ENCODE measurements around the gene CBLN3. TPM values are rescaled to one million over a fixed set of nuclear protein-coding genes. Genes with fewer than 3 reads are reported as not detected.

Gene CBLN3
- total RNA-seq, 1 donor from 2014 or later: not detected

GRCh38 chr14:24428628-24429394, 657 bp downstream of the CBLN3 start:
- Histone ChIP-seq H3K36me3 (no peaks in the 10 kb centered on the region), H3K27ac (no peak overlapping the region), H3K4me1 (no peaks in the 10 kb centered on the region), H3F3A (ENCODE audit: low read depth) (peaks cover 17% of the 10 kb centered on the region), H3K27me3 (peaks cover 38% of the 10 kb centered on the region), H3K4me2 (peak overlapping the region; percentile 89), H3K4me3 (no peak overlapping the region), H2AFZ (replicated peaks) (peak overlapping the region; percentile 60), H4K20me1 (ENCODE audit: low read depth) (peaks cover 22% of the 10 kb centered on the region), H3K79me2 (ENCODE audit: low read depth) (peaks cover 4% of the 10 kb centered on the region), H3K9me3 (ENCODE audit: low read depth) (no peaks in the 10 kb centered on the region), H3K9ac (no peak overlapping the region)
- peaks cover 8% of the 10 kb centered on the region for H3K27me3 Mint-ChIP-seq (ENCODE audit: insufficient read depth, low read depth)
- TF ChIP-seq CTCF (IDR thresholded peaks at IDR 0.05) (no peak), EZH2phosphoT487 (IDR thresholded peaks at IDR 0.05) (no peak), EZH2 (IDR thresholded peaks at IDR 0.05) (no peak)
- peak overlapping the region; percentile 87 for H3K4me3 Mint-ChIP-seq
- no peak for DNase-seq (ENCODE audit: low spot score)
- no peaks in the 10 kb centered on the region for H3K9me3 Mint-ChIP-seq
- peak overlapping the region; percentile 88 for H3K27ac Mint-ChIP-seq
- peaks cover 17% of the 10 kb centered on the region for H3K4me1 Mint-ChIP-seq
- H3K36me3 Mint-ChIP-seq: peaks cover 3% of the 10 kb centered on the region

- Histone ChIP-seq H3K9me3 (ENCODE audit: low read depth) (no peaks in the 10 kb centered on the region), H3K9ac (no peak overlapping the region), H3K27me3 (peaks cover 48% of the 10 kb centered on the region), H3K4me3 (no peak overlapping the region), H4K20me1 (ENCODE audit: low read depth) (peaks cover 22% of the 10 kb centered on the region), H3K27ac (no peak overlapping the region), H2AFZ (replicated peaks) (no peak overlapping the region), H3K4me2 (no peak overlapping the region), H3F3A (ENCODE audit: low read depth) (peaks cover 17% of the 10 kb centered on the region), H3K79me2 (ENCODE audit: low read depth) (peaks cover 4% of the 10 kb centered on the region), H3K4me1 (no peaks in the 10 kb centered on the region), H3K36me3 (no peaks in the 10 kb centered on the region)
- H3K36me3 Mint-ChIP-seq: peaks cover under 1% of the 10 kb centered on the region
- peak overlapping the region; percentile 25 for H3K4me3 Mint-ChIP-seq
- no peak for TF ChIP-seq EZH2phosphoT487 (IDR thresholded peaks at IDR 0.05)
- TF ChIP-seq EZH2 (IDR thresholded peaks at IDR 0.05): no peak
- TF ChIP-seq CTCF (IDR thresholded peaks at IDR 0.05): no peak
- H3K9me3 Mint-ChIP-seq: no peaks in the 10 kb centered on the region
- peaks cover 17% of the 10 kb centered on the region for H3K4me1 Mint-ChIP-seq
- H3K27me3 Mint-ChIP-seq (ENCODE audit: insufficient read depth, low read depth): peaks cover 8% of the 10 kb centered on the region
- H3K27ac Mint-ChIP-seq: no peak overlapping the region
- no peak for DNase-seq (ENCODE audit: low spot score)
Observed at GRCh38 chr14:24427537-24428508, 1.6 kb downstream of the CBLN3 start.

- Histone ChIP-seq H3K27ac (no peak overlapping the region), H3K4me2 (no peak overlapping the region), H3K36me3 (no peaks in the 10 kb centered on the region), H3K9ac (no peak overlapping the region), H3K27me3 (peaks cover 56% of the 10 kb centered on the region), H3K9me3 (ENCODE audit: low read depth) (no peaks in the 10 kb centered on the region), H4K20me1 (ENCODE audit: low read depth) (peaks cover 14% of the 10 kb centered on the region), H3K4me1 (no peaks in the 10 kb centered on the region), H2AFZ (replicated peaks) (no peak overlapping the region), H3F3A (ENCODE audit: low read depth) (peaks cover 17% of the 10 kb centered on the region), H3K4me3 (no peak overlapping the region), H3K79me2 (ENCODE audit: low read depth) (peaks cover 4% of the 10 kb centered on the region)
- Mint-ChIP-seq H3K9me3 (no peaks in the 10 kb centered on the region), H3K27ac (no peak overlapping the region), H3K4me3 (no peak overlapping the region), H3K4me1 (peaks cover 17% of the 10 kb centered on the region), H3K36me3 (no peaks in the 10 kb centered on the region), H3K27me3 (ENCODE audit: insufficient read depth, low read depth) (peaks cover 8% of the 10 kb centered on the region)
- no peak for TF ChIP-seq CTCF (IDR thresholded peaks at IDR 0.05)
- TF ChIP-seq EZH2 (IDR thresholded peaks at IDR 0.05): no peak
- no peak for TF ChIP-seq EZH2phosphoT487 (IDR thresholded peaks at IDR 0.05)
- no peak for DNase-seq (ENCODE audit: low spot score)
Observed at GRCh38 chr14:24426912-24427536, 2.4 kb downstream of the CBLN3 start.

Measured in neural progenitor cell (in vitro differentiated cells).